OCI-LY3 (cell line): ENCODE results near the gene KLHL1.

ENCODE experiments used
- H2AFZ ChIP-seq: fragments of 200-600, 300-600 bp; shearing (Covaris generic); 2 replicates; pipeline ENCODE4 v1.6.0; 2014; ENCODE audit warnings: antibody characterized with exemption, low read depth, low read length
- H3K27ac ChIP-seq: fragments of 200-600, 300-600 bp; sonication (generic); 2 replicates; pipeline ENCODE4 v1.5.1; 2014; ENCODE audit warnings: mild to moderate bottlenecking, low read length, moderate library complexity, mixed read lengths
- H3K27me3 ChIP-seq: fragments of 200-600, 300-600 bp; sonication (generic); 2 replicates; pipeline ENCODE4 v1.6.1; 2014; ENCODE audit warnings: low read depth, low read length, mixed read lengths
- H3K36me3 ChIP-seq: fragments of 200-600, 300-600 bp; sonication (generic); replicated peaks from 2 replicates; pipeline ENCODE3; 2014; ENCODE audit warnings: low read depth, low read length, mixed read lengths
- H3K4me1 ChIP-seq: fragments of 300-600, 200-600 bp; sonication (generic); 2 replicates; pipeline ENCODE4 v1.6.1; 2014; ENCODE audit warnings: low read length, mixed read lengths
- H3K4me2 ChIP-seq: fragments of 200-600, 300-600 bp; sonication (generic); 2 replicates; pipeline ENCODE4 v1.6.1; 2014; ENCODE audit warnings: low read length, mixed read lengths
- H3K4me3 ChIP-seq: fragments of 300-600, 200-600 bp; sonication (generic); 2 replicates; pipeline ENCODE4 v1.5.1; 2014; ENCODE audit warnings: antibody characterized with exemption, mild to moderate bottlenecking, low read length, moderate library complexity
- H3K79me2 ChIP-seq: fragments of 300-600, 200-600 bp; shearing (Covaris generic); 2 replicates; pipeline ENCODE4 v1.6.1; 2014; ENCODE audit warnings: mild to moderate bottlenecking, low read length, mixed read lengths
- H3K9ac ChIP-seq: fragments of 300-600, 200-600 bp; shearing (Covaris generic); 2 replicates; pipeline ENCODE4 v1.6.0; 2014; ENCODE audit warnings: mild to moderate bottlenecking, low read length, moderate library complexity
- H3K9me3 ChIP-seq: fragments of 200-600, 300-600 bp; shearing (Covaris generic); 2 replicates; pipeline ENCODE4 v1.6.1; 2014; ENCODE audit warnings: low read length, mixed read lengths; ENCODE audit not compliant: insufficient read depth
- H4K20me1 ChIP-seq: fragments of 200-600, 300-600 bp; sonication (generic); 2 replicates; pipeline ENCODE4 v1.6.1; 2016; ENCODE audit warnings: low read length, mixed read lengths; ENCODE audit not compliant: insufficient read depth
- CTCF ChIP-seq: fragments of 200-600, 300-600 bp; sonication (generic); IDR thresholded peaks from 2 replicates; pipeline ENCODE4 v1.5.1; 2014; ENCODE audit warnings: antibody characterized with exemption, low read length, low read depth
- EZH2phosphoT487 ChIP-seq: fragments of 200-600 bp; shearing (Covaris generic); IDR thresholded peaks from 2 replicates; pipeline ENCODE4 v1.6.1; 2018; ENCODE audit warnings: antibody characterized with exemption, mixed run types, low read depth

KLHL1 gene

GRCh38 chr13:69721631-69722030 is 386.6 kb downstream of the KLHL1 start:
- TF ChIP-seq EZH2phosphoT487 (no peak), CTCF (no peak)
- Histone ChIP-seq H3K36me3 (no peaks in the 10 kb centered on the region), H3K27ac (no peak overlapping the region), H3K4me1 (no peaks in the 10 kb centered on the region), H3K27me3 (no peaks in the 10 kb centered on the region), H4K20me1 (no peaks in the 10 kb centered on the region), H2AFZ (no peak overlapping the region), H3K9me3 (no peaks in the 10 kb centered on the region), H3K4me2 (no peak overlapping the region), H3K79me2 (no peaks in the 10 kb centered on the region), H3K4me3 (no peak overlapping the region), H3K9ac (no peak overlapping the region)

- Histone ChIP-seq H3K79me2 (no peaks in the 10 kb centered on the region), H3K27ac (no peak overlapping the region), H3K27me3 (no peaks in the 10 kb centered on the region), H3K4me1 (no peaks in the 10 kb centered on the region), H3K9ac (no peak overlapping the region), H2AFZ (no peak overlapping the region), H3K4me3 (no peak overlapping the region), H4K20me1 (no peaks in the 10 kb centered on the region), H3K36me3 (no peaks in the 10 kb centered on the region), H3K9me3 (no peaks in the 10 kb centered on the region), H3K4me2 (no peak overlapping the region)
- TF ChIP-seq CTCF = no peak
- no peak for TF ChIP-seq EZH2phosphoT487
Measured at GRCh38 chr13:69720278-69720983, 387.8 kb downstream of the KLHL1 start.

- H3K4me2 ChIP-seq = no peak overlapping the region
- no peaks in the 10 kb centered on the region for H3K4me1 ChIP-seq
- no peak overlapping the region for H3K9ac ChIP-seq
- H4K20me1 ChIP-seq = no peaks in the 10 kb centered on the region
- no peak overlapping the region for H2AFZ ChIP-seq
- no peak for TF ChIP-seq EZH2phosphoT487
- TF ChIP-seq CTCF = no peak
- no peak overlapping the region for H3K4me3 ChIP-seq
- H3K27ac ChIP-seq = no peak overlapping the region
- no peaks in the 10 kb centered on the region for H3K9me3 ChIP-seq
- no peaks in the 10 kb centered on the region for H3K36me3 ChIP-seq
- no peaks in the 10 kb centered on the region for H3K27me3 ChIP-seq
- no peaks in the 10 kb centered on the region for H3K79me2 ChIP-seq
Measured at GRCh38 chr13:69706807-69707206, 401.4 kb downstream of the KLHL1 start.

- H2AFZ ChIP-seq = no peak overlapping the region
- no peak overlapping the region for H3K27ac ChIP-seq
- no peak overlapping the region for H3K9ac ChIP-seq
- H3K4me3 ChIP-seq = no peak overlapping the region
- no peaks in the 10 kb centered on the region for H3K9me3 ChIP-seq
- H3K79me2 ChIP-seq = no peaks in the 10 kb centered on the region
- H3K36me3 ChIP-seq = no peaks in the 10 kb centered on the region
- no peak overlapping the region for H3K4me2 ChIP-seq
- no peaks in the 10 kb centered on the region for H3K4me1 ChIP-seq
- H3K27me3 ChIP-seq = no peaks in the 10 kb centered on the region
- no peak for TF ChIP-seq EZH2phosphoT487
- H4K20me1 ChIP-seq = no peaks in the 10 kb centered on the region
Measured at GRCh38 chr13:69704311-69704710, 403.9 kb downstream of the KLHL1 start.
